OCI-LY1 (cell line): ENCODE data around the gene DENND1A.

Experiments used
- H2AFZ ChIP-seq: fragments of 200-600 bp; sonication (generic), shearing (Covaris generic); 2 replicates; pipeline ENCODE4 v1.6.0; 2014; ENCODE audit warnings: antibody characterized with exemption, mild to moderate bottlenecking, low read length
- H3F3A ChIP-seq: fragments of 200-600 bp; sonication (generic), shearing (Covaris generic); 2 replicates; pipeline ENCODE4 v1.6.0; 2014; ENCODE audit warnings: mild to moderate bottlenecking, antibody characterized with exemption, low read length, moderate library complexity; ENCODE audit not compliant: insufficient read depth
- H3K27ac ChIP-seq: fragments of 200-600 bp; sonication (generic); 2 replicates; pipeline ENCODE4 v1.5.1; 2014; ENCODE audit warnings: low read length, mixed run types, mild to moderate bottlenecking, low read depth; ENCODE audit not compliant: poor library complexity, severe bottlenecking
- H3K27me3 ChIP-seq: fragments of 200-600 bp; sonication (generic); 2 replicates; pipeline ENCODE4 v1.6.0; 2014; ENCODE audit warnings: antibody characterized with exemption, mild to moderate bottlenecking, low read length, moderate library complexity; ENCODE audit not compliant: insufficient read depth
- H3K36me3 ChIP-seq: fragments of 200-600 bp; sonication (generic); 2 replicates; pipeline ENCODE4 v1.6.1; 2014; ENCODE audit warnings: mild to moderate bottlenecking, antibody characterized with exemption, low read length, moderate library complexity, mixed read lengths; ENCODE audit not compliant: insufficient read depth
- H3K4me1 ChIP-seq: fragments of 200-600 bp; sonication (generic); 2 replicates; pipeline ENCODE4 v1.5.1; 2014; ENCODE audit warnings: mild to moderate bottlenecking, low read length, moderate library complexity; ENCODE audit not compliant: insufficient read depth, severe bottlenecking
- H3K4me2 ChIP-seq: fragments of 200-600 bp; sonication (generic), shearing (Covaris generic); 2 replicates; pipeline ENCODE4 v1.6.1; 2014; ENCODE audit warnings: low read length
- H3K4me3 ChIP-seq: fragments of 200-600 bp; sonication (generic); 2 replicates; pipeline ENCODE4 v1.5.1; 2014; ENCODE audit warnings: low read length, low read depth, mild to moderate bottlenecking, mixed read lengths; ENCODE audit not compliant: poor library complexity, severe bottlenecking
- H3K79me2 ChIP-seq: fragments of 200-600 bp; shearing (Covaris generic); 2 replicates; pipeline ENCODE4 v1.6.1; 2016; ENCODE audit warnings: mixed run types, low read length, mixed read lengths; ENCODE audit not compliant: insufficient read depth
- H3K9ac ChIP-seq: fragments of 200-600 bp; sonication (generic), shearing (Covaris generic); 2 replicates; pipeline ENCODE4 v1.6.1; 2014; ENCODE audit warnings: mild to moderate bottlenecking, low read length, mixed read lengths
- H3K9me2 ChIP-seq: fragments of 200-600 bp; sonication (generic), shearing (Covaris generic); 2 replicates; pipeline ENCODE4 v1.6.1; 2014; ENCODE audit warnings: low read depth, mild to moderate bottlenecking, low read length, mixed read lengths
- H3K9me3 ChIP-seq: fragments of 200-600 bp; shearing (Covaris generic); 2 replicates; pipeline ENCODE4 v1.6.1; 2014; ENCODE audit warnings: low read length, mixed read lengths
- H4K20me1 ChIP-seq: fragments of 200-600 bp; sonication (generic), shearing (Covaris generic); 2 replicates; pipeline ENCODE4 v1.6.0; 2016; ENCODE audit warnings: mild to moderate bottlenecking, low read length; ENCODE audit not compliant: insufficient read depth
- EZH2 ChIP-seq: fragments of 200-600 bp; sonication (generic), shearing (Covaris generic); IDR thresholded peaks from 2 replicates; pipeline ENCODE4 v1.8.0; 2017; ENCODE audit warnings: borderline replicate concordance, mixed run types, mild to moderate bottlenecking, antibody characterized with exemption, low read length, moderate library complexity, mixed read lengths
- TF ChIP-seq, protein P1 (sequence below): fragments of 200-600 bp; sonication (generic), shearing (Covaris generic); IDR thresholded peaks from 2 replicates; pipeline ENCODE4 v1.5.1; 2017; ENCODE audit warnings: mild to moderate bottlenecking, antibody characterized with exemption, low read length, moderate library complexity, mixed read lengths

The DENND1A gene

DNA sequence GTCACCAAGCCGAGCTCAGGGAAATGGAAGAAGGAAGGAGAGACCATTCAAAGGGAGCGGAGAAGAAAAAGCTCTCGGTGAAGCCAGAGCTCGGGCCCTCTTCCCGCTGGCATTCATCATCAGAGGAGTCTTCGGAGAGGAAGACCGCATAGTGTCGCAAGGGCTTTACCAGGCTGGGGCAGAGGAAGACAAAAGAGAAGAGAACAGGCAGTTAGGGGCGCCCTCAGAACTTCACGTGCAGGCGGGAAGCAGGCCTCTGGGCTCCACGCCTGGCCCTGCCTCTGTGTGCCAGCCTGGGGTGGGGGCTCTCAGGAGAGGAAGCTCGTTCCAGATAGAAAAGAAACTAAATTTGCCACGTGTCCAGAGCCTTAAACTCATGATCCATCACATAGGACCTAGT lies 542.2 kb downstream of the DENND1A start:
- TF ChIP-seq, protein P1, sequence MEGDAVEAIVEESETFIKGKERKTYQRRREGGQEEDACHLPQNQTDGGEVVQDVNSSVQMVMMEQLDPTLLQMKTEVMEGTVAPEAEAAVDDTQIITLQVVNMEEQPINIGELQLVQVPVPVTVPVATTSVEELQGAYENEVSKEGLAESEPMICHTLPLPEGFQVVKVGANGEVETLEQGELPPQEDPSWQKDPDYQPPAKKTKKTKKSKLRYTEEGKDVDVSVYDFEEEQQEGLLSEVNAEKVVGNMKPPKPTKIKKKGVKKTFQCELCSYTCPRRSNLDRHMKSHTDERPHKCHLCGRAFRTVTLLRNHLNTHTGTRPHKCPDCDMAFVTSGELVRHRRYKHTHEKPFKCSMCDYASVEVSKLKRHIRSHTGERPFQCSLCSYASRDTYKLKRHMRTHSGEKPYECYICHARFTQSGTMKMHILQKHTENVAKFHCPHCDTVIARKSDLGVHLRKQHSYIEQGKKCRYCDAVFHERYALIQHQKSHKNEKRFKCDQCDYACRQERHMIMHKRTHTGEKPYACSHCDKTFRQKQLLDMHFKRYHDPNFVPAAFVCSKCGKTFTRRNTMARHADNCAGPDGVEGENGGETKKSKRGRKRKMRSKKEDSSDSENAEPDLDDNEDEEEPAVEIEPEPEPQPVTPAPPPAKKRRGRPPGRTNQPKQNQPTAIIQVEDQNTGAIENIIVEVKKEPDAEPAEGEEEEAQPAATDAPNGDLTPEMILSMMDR, result no peak
- TF ChIP-seq EZH2, result no peak
- no peaks in the 10 kb centered on the region for H3F3A ChIP-seq
- no peaks in the 10 kb centered on the region for H3K36me3 ChIP-seq
- H3K27me3 ChIP-seq, result no peaks in the 10 kb centered on the region; the same call in 1 of the 2 replicates
- H3K27ac ChIP-seq, result no peak overlapping the region
- H3K9me2 ChIP-seq, result no peaks in the 10 kb centered on the region
- H3K79me2 ChIP-seq, result no peaks in the 10 kb centered on the region
- no peaks in the 10 kb centered on the region for H3K9me3 ChIP-seq
- no peaks in the 10 kb centered on the region for H3K4me1 ChIP-seq
- no peak overlapping the region for H3K4me2 ChIP-seq
- no peak overlapping the region for H3K4me3 ChIP-seq
- H4K20me1 ChIP-seq, result no peaks in the 10 kb centered on the region
- H2AFZ ChIP-seq, result no peak overlapping the region
- H3K9ac ChIP-seq, result no peak overlapping the region

DNA sequence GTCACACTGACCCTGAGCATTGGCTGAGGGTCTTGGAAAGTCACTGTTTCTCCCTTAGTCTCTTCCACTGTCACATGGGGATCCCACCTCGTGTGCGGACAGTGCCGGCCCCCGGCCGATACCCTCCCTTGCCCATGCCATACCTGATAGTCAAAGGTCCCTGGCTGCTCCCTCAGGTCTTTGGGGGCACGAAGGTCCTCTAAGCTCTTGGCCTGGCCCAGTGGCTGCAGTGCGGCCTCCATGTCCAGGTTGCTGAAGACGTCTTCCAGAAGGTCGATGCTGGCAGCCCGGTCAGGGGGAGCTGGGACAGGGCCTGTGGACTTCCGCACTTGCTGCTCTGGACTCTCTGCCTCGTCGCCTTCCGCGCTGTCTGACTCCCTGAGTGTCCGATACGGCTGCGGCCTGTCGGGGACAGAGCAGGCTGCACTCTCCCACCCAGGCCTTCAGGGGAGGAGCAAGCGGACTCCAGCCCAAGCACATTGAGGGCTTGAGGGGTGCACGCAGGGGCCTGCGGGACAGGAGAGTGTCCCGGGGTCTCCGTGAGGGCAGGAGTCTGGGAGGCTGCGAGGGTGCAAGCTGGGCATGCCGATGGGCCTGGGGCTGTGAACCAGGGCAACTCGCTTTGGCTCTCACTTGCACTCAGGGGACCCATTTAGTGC lies 546.3 kb downstream of the DENND1A start:
- no peaks in the 10 kb centered on the region for H3K9me3 ChIP-seq
- H2AFZ ChIP-seq, result no peak overlapping the region
- H3K27me3 ChIP-seq, result no peaks in the 10 kb centered on the region
- no peak overlapping the region for H3K4me2 ChIP-seq
- no peak overlapping the region for H3K9ac ChIP-seq
- H4K20me1 ChIP-seq, result no peaks in the 10 kb centered on the region
- H3K36me3 ChIP-seq, result no peaks in the 10 kb centered on the region
- TF ChIP-seq, protein P1, result no peak
- TF ChIP-seq EZH2, result no peak
- no peaks in the 10 kb centered on the region for H3K4me1 ChIP-seq
- H3F3A ChIP-seq, result no peaks in the 10 kb centered on the region
- H3K9me2 ChIP-seq, result no peaks in the 10 kb centered on the region
- H3K27ac ChIP-seq, result no peak overlapping the region
- H3K4me3 ChIP-seq, result no peak overlapping the region
- no peaks in the 10 kb centered on the region for H3K79me2 ChIP-seq

DNA sequence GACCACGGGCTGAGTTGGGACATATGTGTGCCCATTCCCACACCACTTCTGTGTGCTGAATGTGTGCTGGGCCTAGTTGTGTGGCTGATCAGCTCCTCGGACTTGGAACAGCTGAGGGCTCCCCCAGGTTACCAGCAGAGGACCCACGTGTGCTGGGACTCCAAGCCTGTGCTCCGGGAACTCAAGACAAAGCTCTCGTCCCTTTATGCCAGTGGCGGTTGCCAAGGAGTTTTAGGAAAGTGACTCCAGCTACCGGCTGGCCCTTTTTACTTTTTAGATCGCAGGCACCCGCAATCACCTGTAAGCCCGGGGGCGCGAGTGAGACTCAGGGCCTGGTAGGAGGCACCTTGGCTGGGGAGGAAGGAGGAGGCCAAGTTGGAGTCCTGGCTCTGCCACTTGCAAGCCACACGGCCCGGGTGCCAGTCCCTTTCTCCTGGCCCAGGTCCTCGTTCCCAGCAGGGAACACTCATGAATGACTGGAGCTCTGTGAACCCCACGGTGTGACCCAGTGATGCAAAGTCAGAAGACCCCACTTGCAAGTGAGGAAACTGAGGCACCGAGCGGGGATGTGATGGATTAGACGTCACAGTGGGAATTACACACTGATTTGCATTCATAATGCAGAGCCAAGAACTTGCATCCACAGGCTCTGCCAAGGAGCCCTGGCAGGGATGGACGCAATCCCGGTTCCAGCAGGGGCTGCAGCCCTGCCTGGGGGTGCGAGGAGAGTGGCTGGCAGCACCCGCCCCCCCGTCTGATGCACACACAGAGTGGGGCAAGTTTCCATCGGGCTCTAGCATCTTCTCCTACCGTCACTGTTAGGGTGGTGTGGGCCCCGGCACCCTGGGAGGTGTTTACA lies 547.0 kb downstream of the DENND1A start:
- no peaks in the 10 kb centered on the region for H3K36me3 ChIP-seq
- H3K79me2 ChIP-seq, result no peaks in the 10 kb centered on the region
- TF ChIP-seq, protein P1, result no peak
- no peak for TF ChIP-seq EZH2

More for the DNA sequence above, 547.0 kb downstream of the DENND1A start:
- no peak overlapping the region for H3K4me2 ChIP-seq
- H3K9ac ChIP-seq, result no peak overlapping the region
- H3K9me3 ChIP-seq, result no peaks in the 10 kb centered on the region
- H3K4me3 ChIP-seq, result no peak overlapping the region
- H3F3A ChIP-seq, result no peaks in the 10 kb centered on the region
- H2AFZ ChIP-seq, result no peak overlapping the region
- H3K4me1 ChIP-seq, result no peaks in the 10 kb centered on the region
- no peak overlapping the region for H3K27ac ChIP-seq
- H3K27me3 ChIP-seq, result no peaks in the 10 kb centered on the region
- H3K9me2 ChIP-seq, result no peaks in the 10 kb centered on the region
- H4K20me1 ChIP-seq, result no peaks in the 10 kb centered on the region
